SHP77 treated with DMSO at 0.1 percent for 48 hours (cell line): Measurements from ENCODE around the gene CSF1.
"Not testable (repeated sequence)": the region's sequence is repeated elsewhere in the genome, so short reads cannot be mapped to it uniquely, and the experiment has no call there.

Source experiments
- DNase-seq: peaks from one replicate; lab custom pipeline; 2025; lab: John Stamatoyannopoulos, UW

The CSF1 gene

GRCh38 chr1:109919303-109919702 lies 8.7 kb downstream of the CSF1 start:
- DNase-seq: no peak

GRCh38 chr1:109920391-109920790 lies 9.7 kb downstream of the CSF1 start:
- DNase-seq: not testable (repeated sequence)

- no peak for DNase-seq
Measured at GRCh38 chr1:109922326-109922725, 11.7 kb downstream of the CSF1 start.

GRCh38 chr1:109923131-109923945 lies 12.7 kb downstream of the CSF1 start:
- DNase-seq: no peak

GRCh38 chr1:109923946-109924275 lies 13.3 kb downstream of the CSF1 start:
- DNase-seq: no peak

- no peak for DNase-seq
Measured at GRCh38 chr1:109924316-109924715, 13.7 kb downstream of the CSF1 start.

GRCh38 chr1:109925159-109925990 lies 14.7 kb downstream of the CSF1 start:
- DNase-seq: no peak

- no peak for DNase-seq
Measured at GRCh38 chr1:109926662-109927300, 16.1 kb downstream of the CSF1 start.

- DNase-seq: no peak
Measured at GRCh38 chr1:109927356-109927755, 16.7 kb downstream of the CSF1 start.

- DNase-seq: no peak
Measured at GRCh38 chr1:109927911-109928321, 17.3 kb downstream of the CSF1 start.

GRCh38 chr1:109928591-109929111 lies 18.0 kb downstream of the CSF1 start:
- DNase-seq: no peak

GRCh38 chr1:109929170-109929569 lies 18.5 kb downstream of the CSF1 start:
- DNase-seq: no peak

- DNase-seq: no peak
Measured at GRCh38 chr1:109929588-109930251, 19.1 kb downstream of the CSF1 start.

- no peak for DNase-seq
Measured at GRCh38 chr1:109930252-109930993, 19.8 kb downstream of the CSF1 start.

- DNase-seq: peak; percentile 14
Measured at GRCh38 chr1:109931189-109931731, 20.6 kb downstream of the CSF1 start.

GRCh38 chr1:109931911-109932636 lies 21.4 kb downstream of the CSF1 start:
- no peak for DNase-seq

- DNase-seq: no peak
Measured at GRCh38 chr1:109932679-109933078, 22.0 kb downstream of the CSF1 start.

GRCh38 chr1:109933856-109934711 lies 23.4 kb downstream of the CSF1 start:
- DNase-seq: no peak

GRCh38 chr1:109935451-109935900 lies 24.8 kb downstream of the CSF1 start:
- DNase-seq: no peak
